SK-N-SH (cell line): ENCODE results near the gene FLAD1.
A peak's percentile ranks its signal among the peaks of the same experiment; 100 is the strongest.

Source experiments
- EP300 ChIP-seq, 2 experiments: IDR thresholded peaks; 2 replicates each; pipeline versions ENCODE4 v1.4.0 to v1.6.1; 2012; ENCODE audit warnings: borderline replicate concordance in 1 of 2, low read depth in 1 of 2, low read length in 1 of 2
- EZH2phosphoT487 ChIP-seq: fragments of 200-600 bp; sonication (generic); IDR thresholded peaks from 2 replicates; pipeline ENCODE4 v1.6.1; 2017; ENCODE audit warnings: low read depth, mixed run types, mild to moderate bottlenecking, antibody characterized with exemption, moderate library complexity, borderline replicate concordance
- GABPA ChIP-seq: IDR thresholded peaks from 2 replicates; pipeline ENCODE4 v1.4.0; 2012; ENCODE audit warnings: low read depth, mild to moderate bottlenecking
- MXI1 ChIP-seq: IDR thresholded peaks from 2 replicates; pipeline ENCODE4 v1.6.1; 2012; ENCODE audit warnings: mild to moderate bottlenecking, low read depth, low read length, improper control_type of control experiment
- NRF1 ChIP-seq: IDR thresholded peaks from 2 replicates; pipeline ENCODE4 v1.6.1; 2012; ENCODE audit warnings: low read depth, mild to moderate bottlenecking, low read length
- POLR2AphosphoS5 ChIP-seq: IDR thresholded peaks from 2 replicates; pipeline ENCODE4 v1.6.1; 2012; ENCODE audit warnings: low read depth, low read length
- SMC3 ChIP-seq: IDR thresholded peaks from 2 replicates; pipeline ENCODE4 v1.6.1; 2012; ENCODE audit warnings: low read depth, low read length, improper control_type of control experiment
- TCF12 ChIP-seq: IDR thresholded peaks from 2 replicates; pipeline ENCODE4 v1.4.0; 2012
- TF ChIP-seq, protein P1 (sequence below): IDR thresholded peaks from 2 replicates; pipeline ENCODE4 v1.4.0; 2012; ENCODE audit warnings: low read depth, borderline replicate concordance
- TF ChIP-seq, protein P2 (sequence below): fragments of 200-600 bp; sonication (generic); IDR thresholded peaks from 2 replicates; pipeline ENCODE4 v1.6.1; 2017; ENCODE audit warnings: antibody characterized with exemption, mild to moderate bottlenecking, moderate library complexity
- TF ChIP-seq, protein P3 (sequence below): IDR thresholded peaks from 2 replicates; pipeline ENCODE4 v1.4.0; 2012; ENCODE audit warnings: low read depth
- TF ChIP-seq, protein P4 (sequence below): IDR thresholded peaks from 2 replicates; pipeline ENCODE4 v1.6.1; 2012; ENCODE audit warnings: mild to moderate bottlenecking, low read depth, low read length, moderate library complexity
- TF ChIP-seq, protein P5 (sequence below): IDR thresholded peaks from 2 replicates; pipeline ENCODE4 v1.4.0; 2012; ENCODE audit warnings: low read depth, borderline replicate concordance

DNA sequence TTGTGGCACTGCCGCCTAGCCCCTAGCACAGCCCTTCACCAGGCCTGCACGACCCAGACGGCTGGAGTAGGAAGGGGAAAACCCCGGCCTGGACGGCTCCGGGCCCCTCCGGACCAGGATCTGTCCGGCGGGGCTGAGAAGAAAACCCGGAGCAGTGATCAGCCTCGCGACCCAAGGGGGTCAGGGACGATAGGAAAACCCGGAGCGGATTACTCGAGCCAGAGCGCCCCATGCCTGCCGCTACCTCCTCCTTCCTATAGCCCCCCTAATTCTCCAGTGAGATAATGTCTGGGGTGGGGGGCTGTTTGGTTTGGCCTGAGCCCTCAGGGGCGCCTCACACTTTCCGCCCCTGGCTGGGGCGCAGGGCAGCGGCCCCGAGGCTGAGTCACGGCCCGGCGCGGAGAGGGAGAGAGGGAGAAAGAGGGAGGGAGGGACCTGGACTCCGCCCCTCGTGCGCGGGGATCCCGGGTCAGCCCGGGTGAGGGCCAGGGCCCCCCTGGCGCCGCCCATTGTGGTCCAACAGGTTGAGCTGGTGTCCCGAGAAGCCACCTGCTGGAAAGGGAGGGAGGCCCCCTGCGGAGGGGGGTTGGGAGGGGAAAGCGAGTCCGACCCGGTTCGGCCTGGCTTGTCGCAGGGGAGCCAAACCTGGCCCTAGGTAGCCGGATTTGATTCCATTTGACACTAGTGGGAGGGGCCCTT is 17.7 kb downstream of the FLAD1 start:
- TF ChIP-seq, protein P1, sequence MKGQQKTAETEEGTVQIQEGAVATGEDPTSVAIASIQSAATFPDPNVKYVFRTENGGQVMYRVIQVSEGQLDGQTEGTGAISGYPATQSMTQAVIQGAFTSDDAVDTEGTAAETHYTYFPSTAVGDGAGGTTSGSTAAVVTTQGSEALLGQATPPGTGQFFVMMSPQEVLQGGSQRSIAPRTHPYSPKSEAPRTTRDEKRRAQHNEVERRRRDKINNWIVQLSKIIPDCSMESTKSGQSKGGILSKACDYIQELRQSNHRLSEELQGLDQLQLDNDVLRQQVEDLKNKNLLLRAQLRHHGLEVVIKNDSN: no peak
- TF ChIP-seq, protein P2, sequence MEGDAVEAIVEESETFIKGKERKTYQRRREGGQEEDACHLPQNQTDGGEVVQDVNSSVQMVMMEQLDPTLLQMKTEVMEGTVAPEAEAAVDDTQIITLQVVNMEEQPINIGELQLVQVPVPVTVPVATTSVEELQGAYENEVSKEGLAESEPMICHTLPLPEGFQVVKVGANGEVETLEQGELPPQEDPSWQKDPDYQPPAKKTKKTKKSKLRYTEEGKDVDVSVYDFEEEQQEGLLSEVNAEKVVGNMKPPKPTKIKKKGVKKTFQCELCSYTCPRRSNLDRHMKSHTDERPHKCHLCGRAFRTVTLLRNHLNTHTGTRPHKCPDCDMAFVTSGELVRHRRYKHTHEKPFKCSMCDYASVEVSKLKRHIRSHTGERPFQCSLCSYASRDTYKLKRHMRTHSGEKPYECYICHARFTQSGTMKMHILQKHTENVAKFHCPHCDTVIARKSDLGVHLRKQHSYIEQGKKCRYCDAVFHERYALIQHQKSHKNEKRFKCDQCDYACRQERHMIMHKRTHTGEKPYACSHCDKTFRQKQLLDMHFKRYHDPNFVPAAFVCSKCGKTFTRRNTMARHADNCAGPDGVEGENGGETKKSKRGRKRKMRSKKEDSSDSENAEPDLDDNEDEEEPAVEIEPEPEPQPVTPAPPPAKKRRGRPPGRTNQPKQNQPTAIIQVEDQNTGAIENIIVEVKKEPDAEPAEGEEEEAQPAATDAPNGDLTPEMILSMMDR: no peak; the same call in 1 of the 2 replicates
- TF ChIP-seq GABPA: no peak; the same call in 1 of the 2 replicates
- TF ChIP-seq POLR2AphosphoS5: peak; percentile 74
- TF ChIP-seq TCF12: peak; percentile 55; the same call in 1 of the 2 replicates
- no peak for TF ChIP-seq EZH2phosphoT487
- TF ChIP-seq, protein P3, sequence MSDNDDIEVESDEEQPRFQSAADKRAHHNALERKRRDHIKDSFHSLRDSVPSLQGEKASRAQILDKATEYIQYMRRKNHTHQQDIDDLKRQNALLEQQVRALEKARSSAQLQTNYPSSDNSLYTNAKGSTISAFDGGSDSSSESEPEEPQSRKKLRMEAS: peak; percentile 64; the same call in 1 of the 2 replicates
- TF ChIP-seq NRF1: 0 out of 2 replicates have a peak, but pooled peaks have one; percentile 31
- TF ChIP-seq, protein P4, sequence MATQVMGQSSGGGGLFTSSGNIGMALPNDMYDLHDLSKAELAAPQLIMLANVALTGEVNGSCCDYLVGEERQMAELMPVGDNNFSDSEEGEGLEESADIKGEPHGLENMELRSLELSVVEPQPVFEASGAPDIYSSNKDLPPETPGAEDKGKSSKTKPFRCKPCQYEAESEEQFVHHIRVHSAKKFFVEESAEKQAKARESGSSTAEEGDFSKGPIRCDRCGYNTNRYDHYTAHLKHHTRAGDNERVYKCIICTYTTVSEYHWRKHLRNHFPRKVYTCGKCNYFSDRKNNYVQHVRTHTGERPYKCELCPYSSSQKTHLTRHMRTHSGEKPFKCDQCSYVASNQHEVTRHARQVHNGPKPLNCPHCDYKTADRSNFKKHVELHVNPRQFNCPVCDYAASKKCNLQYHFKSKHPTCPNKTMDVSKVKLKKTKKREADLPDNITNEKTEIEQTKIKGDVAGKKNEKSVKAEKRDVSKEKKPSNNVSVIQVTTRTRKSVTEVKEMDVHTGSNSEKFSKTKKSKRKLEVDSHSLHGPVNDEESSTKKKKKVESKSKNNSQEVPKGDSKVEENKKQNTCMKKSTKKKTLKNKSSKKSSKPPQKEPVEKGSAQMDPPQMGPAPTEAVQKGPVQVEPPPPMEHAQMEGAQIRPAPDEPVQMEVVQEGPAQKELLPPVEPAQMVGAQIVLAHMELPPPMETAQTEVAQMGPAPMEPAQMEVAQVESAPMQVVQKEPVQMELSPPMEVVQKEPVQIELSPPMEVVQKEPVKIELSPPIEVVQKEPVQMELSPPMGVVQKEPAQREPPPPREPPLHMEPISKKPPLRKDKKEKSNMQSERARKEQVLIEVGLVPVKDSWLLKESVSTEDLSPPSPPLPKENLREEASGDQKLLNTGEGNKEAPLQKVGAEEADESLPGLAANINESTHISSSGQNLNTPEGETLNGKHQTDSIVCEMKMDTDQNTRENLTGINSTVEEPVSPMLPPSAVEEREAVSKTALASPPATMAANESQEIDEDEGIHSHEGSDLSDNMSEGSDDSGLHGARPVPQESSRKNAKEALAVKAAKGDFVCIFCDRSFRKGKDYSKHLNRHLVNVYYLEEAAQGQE: 0 out of 2 replicates have a peak, but pooled peaks have one; percentile 28
- 0 out of 2 replicates have a peak, but pooled peaks have one; percentile 2 for TF ChIP-seq SMC3
- peak in 1 of 2 experiments; percentile 50; a peak in 3 of 4 replicates for TF ChIP-seq EP300 (IDR thresholded peaks at IDR 0.05; ENCODE audit: borderline replicate concordance in 1 of 2, low read depth in 1 of 2, low read length in 1 of 2)
- TF ChIP-seq, protein P5, sequence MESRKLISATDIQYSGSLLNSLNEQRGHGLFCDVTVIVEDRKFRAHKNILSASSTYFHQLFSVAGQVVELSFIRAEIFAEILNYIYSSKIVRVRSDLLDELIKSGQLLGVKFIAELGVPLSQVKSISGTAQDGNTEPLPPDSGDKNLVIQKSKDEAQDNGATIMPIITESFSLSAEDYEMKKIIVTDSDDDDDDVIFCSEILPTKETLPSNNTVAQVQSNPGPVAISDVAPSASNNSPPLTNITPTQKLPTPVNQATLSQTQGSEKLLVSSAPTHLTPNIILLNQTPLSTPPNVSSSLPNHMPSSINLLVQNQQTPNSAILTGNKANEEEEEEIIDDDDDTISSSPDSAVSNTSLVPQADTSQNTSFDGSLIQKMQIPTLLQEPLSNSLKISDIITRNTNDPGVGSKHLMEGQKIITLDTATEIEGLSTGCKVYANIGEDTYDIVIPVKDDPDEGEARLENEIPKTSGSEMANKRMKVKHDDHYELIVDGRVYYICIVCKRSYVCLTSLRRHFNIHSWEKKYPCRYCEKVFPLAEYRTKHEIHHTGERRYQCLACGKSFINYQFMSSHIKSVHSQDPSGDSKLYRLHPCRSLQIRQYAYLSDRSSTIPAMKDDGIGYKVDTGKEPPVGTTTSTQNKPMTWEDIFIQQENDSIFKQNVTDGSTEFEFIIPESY: peak; percentile 31; the same call in 1 of the 2 replicates
- peak; percentile 64 for TF ChIP-seq MXI1
